ENCODE data around the gene RASSF1. TPM values are rescaled to one million over a fixed set of nuclear protein-coding genes. Genes with fewer than 3 reads are reported as not detected.
A peak's percentile ranks its signal among the peaks of the same experiment; 100 is the strongest.

The RASSF1 gene
- total and polyA plus RNA-seq, 2 of the 13 experiments (the other 11 are each of a cell fraction or from before 2014, with no cell fraction given): 10.2 to 27.5 TPM

DNA sequence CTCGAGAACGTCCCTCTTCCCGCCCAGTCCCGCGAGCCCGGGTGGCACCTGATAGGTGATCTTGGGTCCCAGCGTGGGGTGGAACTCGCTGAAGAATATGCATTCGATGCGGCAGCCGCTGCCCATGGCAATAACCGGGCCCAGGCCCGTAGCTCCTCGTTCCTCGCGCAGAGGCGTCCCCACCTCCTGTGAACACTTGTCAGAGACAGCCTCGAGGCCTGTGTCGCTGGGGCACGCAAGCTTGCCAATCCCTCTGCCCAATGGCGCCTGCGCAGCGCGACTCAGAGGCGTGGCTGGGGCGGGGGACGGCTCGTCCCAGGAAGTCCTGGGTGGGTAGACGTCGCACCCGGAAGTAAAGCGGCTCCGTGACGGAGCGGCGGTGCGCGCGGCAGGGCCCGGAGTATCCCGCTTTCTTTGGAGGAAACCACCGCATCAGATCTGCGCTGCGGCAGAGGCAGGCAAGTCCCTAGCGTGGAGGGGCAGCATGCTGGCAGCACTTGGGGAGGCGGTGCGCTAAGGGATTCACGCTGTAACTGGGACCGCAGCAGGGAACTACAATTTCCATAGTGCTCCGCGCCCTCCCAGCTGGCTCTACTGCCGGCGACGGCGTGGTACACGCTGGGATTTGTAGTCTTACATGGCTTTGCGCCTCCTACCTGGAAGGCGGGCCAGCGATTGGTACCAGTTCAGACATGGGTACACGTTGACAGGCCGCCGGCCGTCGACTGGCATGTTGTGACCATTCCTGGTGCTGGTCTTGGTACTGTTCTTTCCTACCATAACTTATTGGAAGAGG, 10.1 kb upstream of the RASSF1 start, which contains the start of the genes CYB561D2 and NPRL2 (continued):
- TF ChIP-seq FOSL1 (CRISPR knock-in tag; IDR thresholded peaks at IDR 0.05; ENCODE audit: borderline replicate concordance) (0 out of 2 replicates have a peak, but pooled peaks have one; percentile 6), ZBTB20 (CRISPR knock-in tag; IDR thresholded peaks at IDR 0.05; ENCODE audit: borderline replicate concordance, low read depth) (peak; percentile 93; the same call in 1 of the 2 replicates), POLR2A (IDR thresholded peaks at IDR 0.05; ENCODE audit: insufficient read depth in 1 of 2, low read depth in 2 of 2, low read length in 2 of 2) (peak in 1 of 2 experiments; percentile 72; a peak in 2 of 4 replicates), HNRNPL (IDR thresholded peaks at IDR 0.05; ENCODE audit: low read depth, low read length) (peak; percentile 85; the same call in 1 of the 2 replicates), KLF16 (CRISPR knock-in tag; IDR thresholded peaks at IDR 0.05) (peak; percentile 76 to 88), CBX2 (IDR thresholded peaks at IDR 0.05; ENCODE audit: low read depth, low read length) (no peak), CBX2 (CRISPR knock-in tag; IDR thresholded peaks at IDR 0.05; ENCODE audit: low read depth) (no peak), MATR3 (CRISPR knock-in tag; IDR thresholded peaks at IDR 0.05) (no peak), SP5 (CRISPR knock-in tag; IDR thresholded peaks at IDR 0.05; ENCODE audit: borderline replicate concordance, low read depth) (peak; percentile 64; the same call in 1 of the 2 replicates), ZNF589 (CRISPR knock-in tag; conservative IDR thresholded peaks at IDR 0.05) (peak; percentile 74; the same call in 1 of the 2 replicates), RNF2 (conservative IDR thresholded peaks at IDR 0.05; ENCODE audit: low read depth) (peak; percentile 99), SUZ12 (IDR thresholded peaks at IDR 0.05; ENCODE audit: low read depth, low read length) (peak; percentile 96), ZC3H4 (CRISPR knock-in tag; IDR thresholded peaks at IDR 0.05; ENCODE audit: borderline replicate concordance) (peak; percentile 57; the same call in 1 of the 2 replicates), IRX3 (CRISPR knock-in tag; IDR thresholded peaks at IDR 0.05; ENCODE audit: borderline replicate concordance, low read depth) (peak; percentile 96), ZNF143 (CRISPR knock-in tag; IDR thresholded peaks at IDR 0.05) (peak; percentile 100), POLR2G (IDR thresholded peaks at IDR 0.05; ENCODE audit: low read depth, low read length) (peak; percentile 93), SIX4 (CRISPR knock-in tag; IDR thresholded peaks at IDR 0.05) (peak; percentile 63; the same call in 1 of the 2 replicates), ZNF75D (CRISPR knock-in tag; IDR thresholded peaks at IDR 0.05; ENCODE audit: borderline replicate concordance) (peak; percentile 55; the same call in 1 of the 2 replicates), ZNF605 (CRISPR knock-in tag; IDR thresholded peaks at IDR 0.05) (peak; percentile 90), GATAD2A (CRISPR knock-in tag; IDR thresholded peaks at IDR 0.05) (peak; percentile 62), RBAK (CRISPR knock-in tag; IDR thresholded peaks at IDR 0.05) (no peak), ZNF10 (CRISPR knock-in tag; IDR thresholded peaks at IDR 0.05; ENCODE audit: borderline replicate concordance, low read depth) (no peak)
- TF ChIP-seq, protein P1, sequence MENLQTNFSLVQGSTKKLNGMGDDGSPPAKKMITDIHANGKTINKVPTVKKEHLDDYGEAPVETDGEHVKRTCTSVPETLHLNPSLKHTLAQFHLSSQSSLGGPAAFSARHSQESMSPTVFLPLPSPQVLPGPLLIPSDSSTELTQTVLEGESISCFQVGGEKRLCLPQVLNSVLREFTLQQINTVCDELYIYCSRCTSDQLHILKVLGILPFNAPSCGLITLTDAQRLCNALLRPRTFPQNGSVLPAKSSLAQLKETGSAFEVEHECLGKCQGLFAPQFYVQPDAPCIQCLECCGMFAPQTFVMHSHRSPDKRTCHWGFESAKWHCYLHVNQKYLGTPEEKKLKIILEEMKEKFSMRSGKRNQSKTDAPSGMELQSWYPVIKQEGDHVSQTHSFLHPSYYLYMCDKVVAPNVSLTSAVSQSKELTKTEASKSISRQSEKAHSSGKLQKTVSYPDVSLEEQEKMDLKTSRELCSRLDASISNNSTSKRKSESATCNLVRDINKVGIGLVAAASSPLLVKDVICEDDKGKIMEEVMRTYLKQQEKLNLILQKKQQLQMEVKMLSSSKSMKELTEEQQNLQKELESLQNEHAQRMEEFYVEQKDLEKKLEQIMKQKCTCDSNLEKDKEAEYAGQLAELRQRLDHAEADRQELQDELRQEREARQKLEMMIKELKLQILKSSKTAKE (CRISPR knock-in tag; IDR thresholded peaks at IDR 0.05; ENCODE audit: borderline replicate concordance): no peak
- TF ChIP-seq, protein P2, sequence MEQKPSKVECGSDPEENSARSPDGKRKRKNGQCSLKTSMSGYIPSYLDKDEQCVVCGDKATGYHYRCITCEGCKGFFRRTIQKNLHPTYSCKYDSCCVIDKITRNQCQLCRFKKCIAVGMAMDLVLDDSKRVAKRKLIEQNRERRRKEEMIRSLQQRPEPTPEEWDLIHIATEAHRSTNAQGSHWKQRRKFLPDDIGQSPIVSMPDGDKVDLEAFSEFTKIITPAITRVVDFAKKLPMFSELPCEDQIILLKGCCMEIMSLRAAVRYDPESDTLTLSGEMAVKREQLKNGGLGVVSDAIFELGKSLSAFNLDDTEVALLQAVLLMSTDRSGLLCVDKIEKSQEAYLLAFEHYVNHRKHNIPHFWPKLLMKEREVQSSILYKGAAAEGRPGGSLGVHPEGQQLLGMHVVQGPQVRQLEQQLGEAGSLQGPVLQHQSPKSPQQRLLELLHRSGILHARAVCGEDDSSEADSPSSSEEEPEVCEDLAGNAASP (CRISPR knock-in tag; IDR thresholded peaks at IDR 0.05; ENCODE audit: borderline replicate concordance): no peak; the same call in 1 of the 2 replicates
- TF ChIP-seq, protein P3, sequence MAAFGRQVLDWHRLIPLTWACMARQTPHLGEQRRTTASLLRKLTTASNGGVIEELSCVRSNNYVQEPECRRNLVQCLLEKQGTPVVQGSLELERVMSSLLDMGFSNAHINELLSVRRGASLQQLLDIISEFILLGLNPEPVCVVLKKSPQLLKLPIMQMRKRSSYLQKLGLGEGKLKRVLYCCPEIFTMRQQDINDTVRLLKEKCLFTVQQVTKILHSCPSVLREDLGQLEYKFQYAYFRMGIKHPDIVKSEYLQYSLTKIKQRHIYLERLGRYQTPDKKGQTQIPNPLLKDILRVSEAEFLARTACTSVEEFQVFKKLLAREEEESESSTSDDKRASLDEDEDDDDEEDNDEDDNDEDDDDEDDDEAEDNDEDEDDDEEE (CRISPR knock-in tag; IDR thresholded peaks at IDR 0.05): peak; percentile 87; the same call in 1 of the 2 replicates
- TF ChIP-seq, protein P4, sequence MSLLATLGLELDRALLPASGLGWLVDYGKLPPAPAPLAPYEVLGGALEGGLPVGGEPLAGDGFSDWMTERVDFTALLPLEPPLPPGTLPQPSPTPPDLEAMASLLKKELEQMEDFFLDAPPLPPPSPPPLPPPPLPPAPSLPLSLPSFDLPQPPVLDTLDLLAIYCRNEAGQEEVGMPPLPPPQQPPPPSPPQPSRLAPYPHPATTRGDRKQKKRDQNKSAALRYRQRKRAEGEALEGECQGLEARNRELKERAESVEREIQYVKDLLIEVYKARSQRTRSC (CRISPR knock-in tag; IDR thresholded peaks at IDR 0.05; ENCODE audit: low read depth): peak; percentile 86; the same call in 1 of the 2 replicates
